ENCODE measurements around the gene CIB2. TPM values are rescaled to one million over a fixed set of nuclear protein-coding genes. Genes with fewer than 3 reads are reported as not detected.

CIB2 gene
- total and polyA plus RNA-seq, 8 donors: 1.5 to 5.1 (median 3.8) TPM

DNA sequence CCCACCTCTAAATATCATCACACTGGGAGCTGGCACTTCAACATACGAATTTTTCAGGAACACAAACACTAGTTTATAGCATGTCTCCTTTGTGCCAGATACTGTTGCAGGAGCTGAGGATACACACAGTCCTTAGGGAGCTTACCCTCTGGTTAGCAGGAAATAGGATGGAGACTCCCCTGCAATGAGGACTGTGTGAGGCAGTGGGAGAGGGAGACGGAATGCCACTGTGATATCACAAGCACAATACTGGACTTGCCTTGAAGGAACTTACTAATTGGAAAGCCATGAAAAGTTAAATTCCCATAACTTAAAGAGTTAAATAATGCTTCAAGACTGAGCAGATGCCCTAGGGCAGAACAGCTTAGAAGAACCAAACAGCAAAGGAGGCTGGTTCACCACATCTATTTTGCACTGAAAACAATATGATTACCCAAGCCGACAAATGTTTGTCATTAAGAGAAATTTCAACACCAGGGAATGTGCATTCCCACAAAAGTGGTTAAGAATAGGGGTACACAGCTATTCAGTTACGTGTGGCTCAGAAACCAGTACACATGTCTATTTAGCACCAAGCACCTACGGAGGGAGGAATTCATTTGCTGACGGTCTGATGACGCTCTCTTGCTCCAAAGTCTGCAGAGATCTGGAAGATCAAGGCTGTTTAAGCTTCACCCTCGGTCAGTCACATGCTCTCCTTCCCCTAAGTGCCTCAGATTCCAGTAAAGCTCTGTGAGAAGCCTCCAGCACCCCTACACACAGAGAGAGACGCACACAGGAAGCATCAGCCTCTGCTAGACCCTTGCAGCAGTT, 59.0 kb downstream of the CIB2 start:
- H3K27ac ChIP-seq: peak overlapping the region in 2 of 4 donors; percentile 45 to 54
- no peak overlapping the region for H3K4me3 ChIP-seq
- DNase-seq: no peak
- H3K27me3 ChIP-seq: no peaks in the 10 kb centered on the region
- peak in 2 of 4 donors; percentile 8 to 13 for ATAC-seq
- no peak for FAIRE-seq
- peaks cover 12 to 38% (median 33%) of the 10 kb centered on the region in 3 donors for H3K4me1 ChIP-seq
- WGBS, 2 donors: 63 to 65% methylated on average over 9 of the region's 9 CpGs
- H3K36me3 ChIP-seq: no peaks in the 10 kb centered on the region
- TF ChIP-seq CTCF (IDR thresholded peaks at IDR 0.05): no peak
- H3K9me3 ChIP-seq: no peaks in the 10 kb centered on the region
- intact Hi-C loops (cut with DNase I): loop anchor here in 1 of 3 donors (10.0 kb wide), 1 partner anchor 47 kb away; no protein-coding TSS in a partner anchor

DNA sequence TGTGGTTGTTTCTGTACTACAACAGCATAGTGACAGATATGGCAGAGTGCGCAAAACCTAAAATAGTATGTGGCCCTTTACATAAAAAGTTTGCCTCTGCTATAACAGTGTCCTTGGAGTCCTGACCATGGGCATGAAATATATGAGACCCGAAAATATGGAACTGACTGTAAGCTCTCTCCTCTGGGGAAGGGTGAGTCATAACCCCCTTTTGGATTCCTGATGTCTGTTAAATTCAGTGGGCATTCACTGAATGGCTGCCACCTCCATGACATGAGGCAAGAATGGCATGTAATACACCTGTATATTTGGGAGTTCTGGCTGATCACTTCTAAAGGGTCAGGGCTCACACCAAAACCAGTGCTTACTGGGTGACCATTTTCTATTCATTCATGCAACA, 59.9 kb downstream of the CIB2 start:
- Histone ChIP-seq H3K9me3 (no peaks in the 10 kb centered on the region), H3K27me3 (no peaks in the 10 kb centered on the region), H3K27ac (no peak overlapping the region), H3K4me1 (peaks cover 21 to 43% (median 39%) of the 10 kb centered on the region in 3 donors), H3K4me3 (no peak overlapping the region), H3K36me3 (no peaks in the 10 kb centered on the region)
- ATAC-seq: no peak
- 61 to 89% methylated on average over 2 of the region's 2 CpGs for WGBS, 2 donors
- no peak for TF ChIP-seq CTCF (IDR thresholded peaks at IDR 0.05)
- DNase-seq: no peak
- intact Hi-C loops (cut with DNase I): loop anchor here in 1 of 3 donors (10.0 kb wide), 1 partner anchor 47 kb away; no protein-coding TSS in a partner anchor
- FAIRE-seq: no peak

- Histone ChIP-seq H3K27ac (peak overlapping the region in 2 of 4 donors; percentile 48 to 55), H3K9me3 (no peaks in the 10 kb centered on the region), H3K36me3 (no peaks in the 10 kb centered on the region), H3K27me3 (no peaks in the 10 kb centered on the region), H3K4me1 (peaks cover 31 to 43% (median 41%) of the 10 kb centered on the region in 3 donors), H3K4me3 (no peak overlapping the region)
- WGBS, 2 donors: 86 to 89% methylated on average over 4 of the region's 4 CpGs
- no peak for TF ChIP-seq CTCF (IDR thresholded peaks at IDR 0.05)
- intact Hi-C loops (cut with DNase I): loop anchor here in 1 of 3 donors (10.0 kb wide), 1 partner anchor 45 kb away; no protein-coding TSS in a partner anchor
- peak in 1 of 4 donors; percentile 13 for ATAC-seq
- DNase-seq: no peak
- no peak for FAIRE-seq
These were observed 61.1 kb downstream of the CIB2 start for GRCh38 chr15:78070049-78070700.

- TF ChIP-seq CTCF (IDR thresholded peaks at IDR 0.05): no peak
- DNase-seq (no peak), FAIRE-seq (no peak), ATAC-seq (no peak)
- WGBS, 2 donors: 75 to 85% methylated on average over 5 of the region's 5 CpGs
- H3K27me3 ChIP-seq: no peaks in the 10 kb centered on the region
- no peaks in the 10 kb centered on the region for H3K36me3 ChIP-seq
- H3K4me1 ChIP-seq: peaks cover 37 to 50% (median 46%) of the 10 kb centered on the region in 3 donors
- intact Hi-C loops (cut with DNase I): loop anchor here in 1 of 3 donors (10.0 kb wide), 1 partner anchor 45 kb away; no protein-coding TSS in a partner anchor
- H3K9me3 ChIP-seq: no peaks in the 10 kb centered on the region
- H3K27ac ChIP-seq: peak overlapping the region in 2 of 4 donors; percentile 48 to 55
- H3K4me3 ChIP-seq: no peak overlapping the region
These were observed 61.7 kb downstream of the CIB2 start for GRCh38 chr15:78069462-78070029.
